ENCODE measurements around the gene GSTA4. TPM values are rescaled to one million over a fixed set of nuclear protein-coding genes. Genes with fewer than 3 reads are reported as not detected.

The GSTA4 gene
- total and polyA plus RNA-seq, 2 donors (not counting 3 experiments of a cell fraction or from before 2014, with no cell fraction given) = 15.0 to 24.6 TPM

DNA sequence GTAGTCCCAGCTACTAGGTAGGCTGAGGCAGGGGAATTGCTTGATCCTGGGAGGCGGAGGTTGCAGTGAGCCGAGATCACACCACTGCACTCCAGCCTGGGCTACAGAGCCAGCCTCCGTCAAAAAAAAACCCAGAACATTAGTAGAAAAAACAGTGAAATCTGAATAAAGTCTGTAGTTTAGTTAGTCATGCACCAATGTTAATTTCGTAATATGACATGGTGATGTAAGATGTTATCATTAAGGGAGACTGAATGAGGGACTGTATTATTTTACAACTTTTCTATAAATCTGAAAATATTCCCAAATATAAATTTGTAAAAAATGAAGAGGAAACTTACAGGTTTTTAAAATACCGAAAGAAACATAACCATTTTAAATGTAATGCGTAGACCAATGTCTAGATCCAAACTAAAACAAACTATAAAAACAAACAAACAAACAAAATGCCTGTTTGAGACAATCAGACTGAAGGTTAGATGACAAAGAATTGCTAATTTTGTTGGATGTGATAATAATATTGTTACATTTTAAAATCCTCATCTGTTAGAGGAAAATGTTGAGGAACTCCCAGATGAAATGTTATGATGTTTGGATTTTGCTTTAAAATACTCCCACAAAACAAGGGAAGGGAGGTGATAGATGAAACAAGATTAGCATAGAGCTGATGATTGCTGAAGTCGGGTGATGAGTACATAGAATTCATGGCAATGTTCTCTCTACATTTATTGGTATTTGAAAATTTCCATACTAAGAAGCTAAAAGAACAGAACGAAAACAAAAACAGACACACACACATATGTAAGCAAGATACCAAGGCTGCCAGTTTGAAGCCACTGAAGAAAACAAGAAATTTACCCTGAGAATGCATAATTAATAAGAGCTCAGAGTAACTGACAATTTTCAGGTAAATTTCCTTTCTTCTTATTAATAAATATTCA, 1.8 kb downstream of the GSTA4 start:
- peak; percentile 43 for FAIRE-seq
- DNase-seq (ENCODE audit: low read depth, low spot score) = peak; percentile 27
- Histone ChIP-seq H3K4me1 (ENCODE audit: control insufficient read depth, extremely low read depth, insufficient read depth, low read length) (peaks cover 13% of the 10 kb centered on the region), H2AFZ (ENCODE audit: low read depth, low read length) (peak overlapping the region; percentile 94), H3K9ac (replicated peaks; ENCODE audit: extremely low read depth, insufficient read depth, low read length) (peak overlapping the region; percentile 96), H3K4me3 (replicated peaks in 1 of 3; ENCODE audit: insufficient read depth in 1 of 3, low read depth in 1 of 3, low read length in 3 of 3) (peak overlapping the region in 2 of 3 experiments; percentile 77 to 89), H3K27me3 (ENCODE audit: control insufficient read depth in 2 of 2, insufficient read depth in 2 of 2, low read length in 2 of 2) (no peaks in the 10 kb centered on the region), H3K36me3 (ENCODE audit: control insufficient read depth in 2 of 2, extremely low read depth in 1 of 2, insufficient read depth in 2 of 2, low read length in 2 of 2) (peaks cover 0 to 2% of the 10 kb centered on the region in 2 experiments), H3K79me2 (ENCODE audit: control insufficient read depth, insufficient read depth, low read length) (peaks cover 3% of the 10 kb centered on the region), H3K9me1 (replicated peaks; ENCODE audit: control insufficient read depth, extremely low read depth, insufficient read depth, low read length) (no peaks in the 10 kb centered on the region), H3K27ac (ENCODE audit: insufficient read depth, low read depth, low read length) (peak overlapping the region; percentile 85), H3K4me2 (ENCODE audit: insufficient read depth, low read length) (peak overlapping the region; percentile 86), H4K20me1 (replicated peaks; ENCODE audit: control insufficient read depth, extremely low read depth, insufficient read depth, low read length) (no peaks in the 10 kb centered on the region), H3K9me3 (replicated peaks; ENCODE audit: control insufficient read depth, insufficient read depth, low read length) (no peaks in the 10 kb centered on the region)
- intact Hi-C loops (cut with micrococcal nuclease) (loop anchor here (10.0 kb wide), 2 partner anchors 352 to 478 kb away; partner anchors contain the start of gene ELOVL5), dilution Hi-C loops (cut with MboI; ENCODE audit: extremely low pct_ligation_motif_present, low sequenced_read_pairs) (no loop called here)
- ChIA-PET POLR2A (interaction anchor here (1.0 to 1.2 kb wide), 3 partner anchors 25 to 72 kb away, joined by 3 to 4 read pairs (median 3); partner anchors contain the start of gene FBXO9), CTCF (interaction anchor here (0.7 to 4.1 kb wide), 9 partner anchors 10 to 491 kb away, joined by 3 to 49 read pairs (median 9); partner anchors contain the start of gene FBXO9)
- TF ChIP-seq, protein P1, sequence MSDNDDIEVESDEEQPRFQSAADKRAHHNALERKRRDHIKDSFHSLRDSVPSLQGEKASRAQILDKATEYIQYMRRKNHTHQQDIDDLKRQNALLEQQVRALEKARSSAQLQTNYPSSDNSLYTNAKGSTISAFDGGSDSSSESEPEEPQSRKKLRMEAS (IDR thresholded peaks at IDR 0.05; ENCODE audit: insufficient read depth, insufficient read length) = no peak
- TF ChIP-seq CTCF (IDR thresholded peaks at IDR 0.05; ENCODE audit: extremely low read depth in 1 of 2, insufficient read depth in 1 of 2, low read depth in 1 of 2, low read length in 2 of 2) (no peak), MYC (IDR thresholded peaks at IDR 0.05; ENCODE audit: low read depth, low read length) (no peak), POLR2A (IDR thresholded peaks at IDR 0.05; ENCODE audit: low read depth, low read length) (no peak)
- BruUV-seq (replicated peaks) = no TSS peak

Data from endothelial cell of umbilical vein (primary cell).